Liver (tissue), 9 donors: ENCODE results near the gene KLHL42. TPM values are rescaled to one million over a fixed set of nuclear protein-coding genes. Genes with fewer than 3 reads are reported as not detected.

Experiments used
- DNase-seq: peaks from one replicate; pipeline ENCODE4 v3.0.0-alpha.2; 2017; ENCODE audit warnings: low spot score
- H3K27ac ChIP-seq, 2 donors: one replicate each; pipeline ENCODE4 v1.7.0; 2013; ENCODE audit warnings: inconsistent platforms in 2 of 2, low read length in 2 of 2, control low read depth in 1 of 2, low read depth in 1 of 2, mild to moderate bottlenecking in 1 of 2
- H3K27me3 ChIP-seq, 4 donors: one replicate each; pipeline versions ENCODE4 v1.6.1 to v1.7.0; 2013; ENCODE audit warnings: low read length in 3 of 4, inconsistent platforms in 1 of 4, mild to moderate bottlenecking in 1 of 4, moderate library complexity in 1 of 4; ENCODE audit not compliant: control insufficient read depth in 4 of 4, insufficient read depth in 4 of 4
- H3K36me3 ChIP-seq, 4 donors: one replicate each; pipeline versions ENCODE4 v1.6.1 to v1.7.0; 2013; ENCODE audit warnings: low read length in 3 of 4, mild to moderate bottlenecking in 3 of 4, low read depth in 1 of 4, moderate library complexity in 1 of 4; ENCODE audit not compliant: control insufficient read depth in 4 of 4, insufficient read depth in 3 of 4
- H3K4me1 ChIP-seq, 4 donors: one replicate each; pipeline versions ENCODE4 v1.6.1 to v1.7.0; 2013; ENCODE audit warnings: low read length in 3 of 4, mild to moderate bottlenecking in 3 of 4, moderate library complexity in 1 of 4; ENCODE audit not compliant: control insufficient read depth in 4 of 4, insufficient read depth in 4 of 4
- H3K4me3 ChIP-seq, 3 donors: one replicate each; pipeline versions ENCODE4 v1.6.1 to v1.7.0; 2013; ENCODE audit warnings: low read length in 3 of 3, control low read depth in 1 of 3, low read depth in 1 of 3, mild to moderate bottlenecking in 1 of 3
- H3K9ac ChIP-seq, 2 donors: one replicate each; pipeline ENCODE4 v1.7.0; 2013; ENCODE audit warnings: low read length in 2 of 2, mild to moderate bottlenecking in 2 of 2, moderate library complexity in 2 of 2, control low read depth in 1 of 2, low read depth in 1 of 2
- H3K9me3 ChIP-seq, 4 donors: one replicate each; pipeline versions ENCODE4 v1.6.1 to v1.7.0; 2013; ENCODE audit warnings: low read length in 3 of 4; ENCODE audit not compliant: control insufficient read depth in 4 of 4
- ATF3 ChIP-seq: IDR thresholded peaks from 2 replicates; pipeline ENCODE4 v1.6.1; 2016; ENCODE audit warnings: antibody characterized with exemption
- CTCF ChIP-seq: fragments of 150-350 bp; IDR thresholded peaks from 2 replicates; pipeline ENCODE4 v1.5.1; 2017; ENCODE audit warnings: improper control_type of control experiment, low read depth, low read length; ENCODE audit not compliant: missing input control
- EGR1 ChIP-seq, 2 donors: IDR thresholded peaks; 2 replicates each; pipeline ENCODE4 v1.6.1; 2016 to 2018; ENCODE audit warnings: antibody characterized with exemption in 2 of 2, low read depth in 2 of 2
- FOXA1 ChIP-seq: IDR thresholded peaks from 2 replicates; pipeline ENCODE4 v1.6.1; 2016; ENCODE audit warnings: antibody characterized with exemption
- FOXA2 ChIP-seq: IDR thresholded peaks from 2 replicates; pipeline ENCODE4 v1.6.1; 2016; ENCODE audit warnings: antibody characterized with exemption
- GABPA ChIP-seq, 2 donors: IDR thresholded peaks in 1 of 2; conservative IDR thresholded peaks in 1 of 2; 2 replicates each; pipeline ENCODE4 v1.6.1; 2016; ENCODE audit warnings: antibody characterized with exemption in 2 of 2, mild to moderate bottlenecking in 1 of 2, moderate library complexity in 1 of 2
- HNF4A ChIP-seq, 2 donors: conservative IDR thresholded peaks; 2 replicates each; pipeline ENCODE4 v1.6.1; 2016; ENCODE audit warnings: antibody characterized with exemption in 2 of 2, mild to moderate bottlenecking in 2 of 2
- HNF4G ChIP-seq: IDR thresholded peaks from 2 replicates; pipeline ENCODE4 v1.6.1; 2016; ENCODE audit warnings: antibody characterized with exemption
- JUND ChIP-seq, 2 donors: IDR thresholded peaks; 2 replicates each; pipeline ENCODE4 v1.6.1; 2016; ENCODE audit warnings: antibody characterized with exemption in 2 of 2
- NR2F2 ChIP-seq: IDR thresholded peaks from 2 replicates; pipeline ENCODE4 v1.6.1; 2016; ENCODE audit warnings: antibody characterized with exemption
- RAD21 ChIP-seq, 2 donors: IDR thresholded peaks; 2 replicates each; pipeline ENCODE4 v1.6.1; 2016; ENCODE audit warnings: antibody characterized with exemption in 2 of 2, mild to moderate bottlenecking in 2 of 2
- REST ChIP-seq: IDR thresholded peaks from 2 replicates; pipeline ENCODE4 v1.6.1; 2016; ENCODE audit warnings: antibody characterized with exemption, mild to moderate bottlenecking
- RXRA ChIP-seq, 2 donors: IDR thresholded peaks; 2 replicates each; pipeline ENCODE4 v1.6.1; 2017 to 2018; ENCODE audit warnings: antibody characterized with exemption in 2 of 2, mild to moderate bottlenecking in 1 of 2
- SP1 ChIP-seq: IDR thresholded peaks from 2 replicates; pipeline ENCODE4 v1.6.1; 2018; ENCODE audit warnings: antibody characterized with exemption, mild to moderate bottlenecking
- TAF1 ChIP-seq: conservative IDR thresholded peaks from 2 replicates; pipeline ENCODE4 v1.6.1; 2016; ENCODE audit warnings: antibody characterized with exemption, mild to moderate bottlenecking
- YY1 ChIP-seq: IDR thresholded peaks from 2 replicates; pipeline ENCODE4 v1.6.1; 2016; ENCODE audit warnings: antibody characterized with exemption, mild to moderate bottlenecking
- WGBS: extraction: QIAGEN DNeasy Blood & Tissue Kit; methylation state at CpG from one replicate; pipeline ENCODE4 v1.1.7; 2013; 5-methylcytosine and 5-hydroxymethylcytosine counted together
- polyA plus RNA-seq, 2 donors: library from polyadenylated mRNA; stranded (reverse) in 1 of 2; unstranded in 1 of 2; fragments of 200-250 nt in 1 of 2; fragments of >200 nt in 1 of 2; fragmentation: Nextera tagmentation in 1 of 2; extraction: Ambion mirVana in 1 of 2; gene quantifications; one replicate each; pipeline versions ENCODE4 v1.2.1 to v1.2.3, GENCODE V29; 2013 to 2015
- total RNA-seq, 2 donors: library from RNA; depleted of rRNA; stranded (reverse); fragments of >200 nt; gene quantifications; one replicate each; pipeline ENCODE4 v1.2.3, GENCODE V29; 2014
- TF ChIP-seq, protein P1 (sequence below): IDR thresholded peaks from 2 replicates; pipeline ENCODE4 v1.6.1; 2016; ENCODE audit warnings: antibody characterized with exemption
- TF ChIP-seq, protein P2 (sequence below): IDR thresholded peaks from 2 replicates; pipeline ENCODE4 v1.6.1; 2016; ENCODE audit warnings: antibody characterized with exemption
- donor health status: healthy.
- donor health status: healthy.
- donor health status: healthy.
- donor health status: healthy.
- donor health status: healthy.

Gene KLHL42
- total and polyA plus RNA-seq, 4 donors: 3.6 to 13.4 (median 6.4) TPM

DNA sequence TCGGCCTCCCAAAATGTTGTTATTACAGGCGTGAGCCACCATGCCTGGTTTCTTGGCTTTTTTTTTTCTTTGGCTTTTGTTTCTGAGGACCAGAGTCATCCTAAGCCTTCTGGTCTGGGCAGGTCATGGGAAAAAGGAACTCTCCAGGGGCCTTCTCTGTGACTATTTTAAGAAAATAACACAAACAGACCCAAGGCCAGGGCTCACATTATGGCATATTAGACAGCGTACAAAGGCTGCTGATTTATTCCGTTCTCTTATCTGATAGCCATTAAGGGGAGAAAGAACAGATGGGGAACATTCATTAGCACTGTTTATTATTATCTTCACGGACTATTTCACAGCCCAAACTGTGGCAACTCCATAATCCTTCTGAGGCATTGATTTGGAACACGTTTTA lies 28.8 kb downstream of the KLHL42 start:
- 84% methylated on average over 6 of the region's 6 CpGs for WGBS
- Histone ChIP-seq H3K9me3 (no peaks in the 10 kb centered on the region), H3K9ac (no peak overlapping the region), H3K4me1 (no peaks in the 10 kb centered on the region), H3K27me3 (no peaks in the 10 kb centered on the region), H3K36me3 (no peaks in the 10 kb centered on the region), H3K27ac (no peak overlapping the region), H3K4me3 (no peak overlapping the region)
- no peak for DNase-seq
- TF ChIP-seq JUND (IDR thresholded peaks at IDR 0.05): no peak
- TF ChIP-seq ATF3: no peak
- TF ChIP-seq REST: no peak
- no peak for TF ChIP-seq NR2F2

- no peak overlapping the region for H3K9ac ChIP-seq
- no peak for TF ChIP-seq JUND (IDR thresholded peaks at IDR 0.05)
- no peak for TF ChIP-seq FOXA2
- no peak for TF ChIP-seq CTCF
- TF ChIP-seq, protein P1, sequence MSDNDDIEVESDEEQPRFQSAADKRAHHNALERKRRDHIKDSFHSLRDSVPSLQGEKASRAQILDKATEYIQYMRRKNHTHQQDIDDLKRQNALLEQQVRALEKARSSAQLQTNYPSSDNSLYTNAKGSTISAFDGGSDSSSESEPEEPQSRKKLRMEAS: no peak
- no peak for TF ChIP-seq REST
- TF ChIP-seq EGR1 (IDR thresholded peaks at IDR 0.05; ENCODE audit: low read depth in 2 of 2): no peak
- TF ChIP-seq TAF1: no peak
- TF ChIP-seq, protein P2, sequence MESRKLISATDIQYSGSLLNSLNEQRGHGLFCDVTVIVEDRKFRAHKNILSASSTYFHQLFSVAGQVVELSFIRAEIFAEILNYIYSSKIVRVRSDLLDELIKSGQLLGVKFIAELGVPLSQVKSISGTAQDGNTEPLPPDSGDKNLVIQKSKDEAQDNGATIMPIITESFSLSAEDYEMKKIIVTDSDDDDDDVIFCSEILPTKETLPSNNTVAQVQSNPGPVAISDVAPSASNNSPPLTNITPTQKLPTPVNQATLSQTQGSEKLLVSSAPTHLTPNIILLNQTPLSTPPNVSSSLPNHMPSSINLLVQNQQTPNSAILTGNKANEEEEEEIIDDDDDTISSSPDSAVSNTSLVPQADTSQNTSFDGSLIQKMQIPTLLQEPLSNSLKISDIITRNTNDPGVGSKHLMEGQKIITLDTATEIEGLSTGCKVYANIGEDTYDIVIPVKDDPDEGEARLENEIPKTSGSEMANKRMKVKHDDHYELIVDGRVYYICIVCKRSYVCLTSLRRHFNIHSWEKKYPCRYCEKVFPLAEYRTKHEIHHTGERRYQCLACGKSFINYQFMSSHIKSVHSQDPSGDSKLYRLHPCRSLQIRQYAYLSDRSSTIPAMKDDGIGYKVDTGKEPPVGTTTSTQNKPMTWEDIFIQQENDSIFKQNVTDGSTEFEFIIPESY: no peak
- no peak for TF ChIP-seq GABPA (IDR thresholded peaks at IDR 0.05 in 1 of 2, conservative IDR thresholded peaks at IDR 0.05 in 1 of 2)
- no peak for TF ChIP-seq HNF4A (conservative IDR thresholded peaks at IDR 0.05)
- TF ChIP-seq NR2F2: no peak
- TF ChIP-seq RXRA (IDR thresholded peaks at IDR 0.05): no peak
- TF ChIP-seq SP1: no peak
- TF ChIP-seq RAD21 (IDR thresholded peaks at IDR 0.05): no peak
- TF ChIP-seq ATF3: no peak
- TF ChIP-seq FOXA1: no peak
- TF ChIP-seq YY1: no peak
- no peak for TF ChIP-seq HNF4G
- no peaks in the 10 kb centered on the region for H3K27me3 ChIP-seq
- WGBS: 67% methylated on average over 4 of the region's 4 CpGs
- no peak for DNase-seq
- no peak overlapping the region for H3K27ac ChIP-seq
- H3K9me3 ChIP-seq: no peaks in the 10 kb centered on the region
- H3K4me1 ChIP-seq: no peaks in the 10 kb centered on the region
- no peak overlapping the region for H3K4me3 ChIP-seq
- no peaks in the 10 kb centered on the region for H3K36me3 ChIP-seq
Measured at GRCh38 chr12:27810756-27811155, 30.7 kb downstream of the KLHL42 start.
